ENCODE results near the gene ALDH1L2.
"Not testable (repeated sequence)": the region's sequence is repeated elsewhere in the genome, so short reads cannot be mapped to it uniquely, and the experiment has no call there.

ALDH1L2 gene

DNA sequence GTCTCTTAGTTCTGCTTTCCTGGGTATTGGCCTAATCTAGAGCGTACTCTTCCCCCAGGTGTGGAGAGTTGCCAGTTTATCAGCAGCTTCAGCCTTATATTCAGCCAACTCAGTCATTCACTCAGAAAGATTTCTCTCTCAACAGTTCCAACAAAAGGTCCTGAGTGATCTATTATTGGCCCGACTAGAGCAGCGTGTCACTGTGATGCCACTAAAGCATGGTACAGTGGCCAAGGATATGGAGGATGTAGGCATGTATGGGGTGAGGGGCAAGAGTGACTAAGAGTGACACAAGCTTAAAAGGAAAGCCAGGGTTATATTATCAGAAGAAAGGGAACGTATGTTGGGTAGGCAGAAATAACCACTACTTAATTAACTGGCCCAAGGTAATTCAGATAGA, 93.3 kb downstream of the ALDH1L2 start:
- no peaks in the 10 kb centered on the region for H3K9me3 ChIP-seq (ENCODE audit: severe bottlenecking)
- H3K27ac ChIP-seq: no peak overlapping the region
- H3K36me3 ChIP-seq: peaks cover 50% of the 10 kb centered on the region
- DNase-seq: no peak
- TF ChIP-seq CTCF (IDR thresholded peaks at IDR 0.05; ENCODE audit: low read depth, low read length): no peak
- no peaks in the 10 kb centered on the region for H3K27me3 ChIP-seq (ENCODE audit: insufficient read depth, low read depth, severe bottlenecking)
- no peak overlapping the region for H3K4me3 ChIP-seq (ENCODE audit: low read depth, low read length)

DNA sequence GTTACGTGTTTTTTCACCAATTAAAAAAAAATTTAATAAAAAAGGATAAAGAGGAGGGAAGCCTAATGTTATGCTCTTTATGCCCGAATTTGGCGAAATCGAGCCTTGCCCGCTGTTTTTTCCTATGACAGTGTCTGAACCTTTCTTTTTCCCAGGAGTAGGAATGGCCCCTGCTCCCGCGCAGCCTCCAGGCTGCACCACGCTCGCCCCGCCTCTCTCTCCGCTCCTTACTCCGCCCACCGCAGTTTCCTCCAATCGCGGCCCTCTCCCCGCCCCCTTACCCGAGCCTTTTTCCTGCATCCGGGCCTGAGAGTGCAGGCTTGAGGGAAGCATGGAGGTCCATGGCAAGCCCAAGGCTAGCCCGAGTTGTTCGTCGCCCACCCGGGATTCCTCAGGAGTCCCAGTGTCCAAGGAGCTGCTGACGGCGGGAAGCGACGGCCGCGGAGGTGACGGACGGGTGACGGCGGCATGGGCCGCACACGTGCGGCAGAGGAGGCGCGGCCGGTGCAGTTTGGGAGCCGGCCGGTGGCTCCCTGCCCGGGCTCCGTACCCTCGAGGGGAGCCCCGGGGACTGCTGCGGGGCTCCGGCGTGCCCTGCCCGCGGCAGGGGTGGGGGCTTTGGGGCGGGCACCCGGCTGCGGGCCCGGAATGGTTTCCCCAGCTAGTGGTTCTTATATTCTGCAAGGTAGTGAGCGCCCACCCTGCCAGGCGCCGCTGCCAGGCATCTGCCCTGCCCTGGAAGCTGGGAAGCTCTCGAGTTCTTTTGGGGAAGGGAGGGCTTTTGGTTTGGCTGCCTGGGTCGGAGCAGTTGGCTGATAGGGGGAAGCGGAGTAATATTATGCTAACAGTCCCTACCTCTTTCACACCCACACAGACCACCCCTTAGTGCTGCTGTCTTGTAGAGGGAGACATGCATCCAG, 98.0 kb downstream of the ALDH1L2 start, which contains the start of gene NOPCHAP1:
NOPCHAP1 (plus strand) TSS at position 295 of the 920 bp plus-strand sequence; CDS start at position 332, 37 bp downstream.
- DNase-seq: peak; percentile 95
- H3K27me3 ChIP-seq (ENCODE audit: insufficient read depth, low read depth, severe bottlenecking): no peaks in the 10 kb centered on the region
- H3K27ac ChIP-seq: peak within 1 kb of the TSS; percentile 61
- no peak for TF ChIP-seq CTCF (IDR thresholded peaks at IDR 0.05; ENCODE audit: low read depth, low read length)
- no peaks in the 10 kb centered on the region for H3K9me3 ChIP-seq (ENCODE audit: severe bottlenecking)
- peak within 1 kb of the TSS; percentile 87 for H3K4me3 ChIP-seq (ENCODE audit: low read depth, low read length)
- peaks cover 17% of the 10 kb centered on the region for H3K36me3 ChIP-seq

DNA sequence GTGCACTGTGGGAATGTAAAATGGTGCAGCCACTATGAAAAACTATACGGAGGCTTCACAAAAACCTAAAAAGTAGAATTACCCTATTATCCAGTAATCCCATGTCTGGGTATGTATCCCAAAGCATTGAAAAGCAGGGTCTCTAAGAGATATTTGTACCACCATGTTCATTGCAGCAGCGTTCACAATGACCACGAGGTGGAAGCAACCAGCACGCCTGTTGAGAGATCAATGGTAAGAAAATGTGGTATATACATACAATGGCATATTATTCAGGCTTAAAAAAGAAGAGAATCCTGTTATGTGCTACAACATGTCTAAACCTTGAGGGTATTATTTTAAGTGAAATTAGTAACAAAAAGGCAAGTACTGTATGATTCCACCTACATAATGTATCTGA, 99.1 kb downstream of the ALDH1L2 start:
- H3K9me3 ChIP-seq (ENCODE audit: severe bottlenecking): no peaks in the 10 kb centered on the region
- H3K36me3 ChIP-seq: peaks cover 13% of the 10 kb centered on the region
- H3K4me3 ChIP-seq (ENCODE audit: low read depth, low read length): no peak overlapping the region
- no peak overlapping the region; the same call in 1 of the 2 replicates for H3K27ac ChIP-seq
- no peak for DNase-seq
- no peak for TF ChIP-seq CTCF (IDR thresholded peaks at IDR 0.05; ENCODE audit: low read depth, low read length)
- H3K27me3 ChIP-seq (ENCODE audit: insufficient read depth, low read depth, severe bottlenecking): no peaks in the 10 kb centered on the region

GRCh38 chr12:104977688-104978087, 106.6 kb downstream of the ALDH1L2 start:
- H3K4me3 ChIP-seq (ENCODE audit: low read depth, low read length); H3K9me3 ChIP-seq (ENCODE audit: severe bottlenecking); H3K27me3 ChIP-seq (ENCODE audit: insufficient read depth, low read depth, severe bottlenecking); DNase-seq; H3K27ac ChIP-seq; H3K36me3 ChIP-seq: not testable (repeated sequence)

GRCh38 chr12:104976703-104977102, 107.6 kb downstream of the ALDH1L2 start:
- Histone ChIP-seq H3K9me3 (ENCODE audit: severe bottlenecking) (no peaks in the 10 kb centered on the region), H3K27ac (no peak overlapping the region), H3K4me3 (ENCODE audit: low read depth, low read length) (no peak overlapping the region), H3K27me3 (ENCODE audit: insufficient read depth, low read depth, severe bottlenecking) (no peaks in the 10 kb centered on the region), H3K36me3 (no peaks in the 10 kb centered on the region)
- no peak for DNase-seq
- no peak for TF ChIP-seq CTCF (IDR thresholded peaks at IDR 0.05; ENCODE audit: low read depth, low read length)

- H3K27me3 ChIP-seq (ENCODE audit: insufficient read depth, low read depth, severe bottlenecking): no peaks in the 10 kb centered on the region
- H3K4me3 ChIP-seq (ENCODE audit: low read depth, low read length): no peak overlapping the region
- no peak for DNase-seq
- no peak for TF ChIP-seq CTCF (IDR thresholded peaks at IDR 0.05; ENCODE audit: low read depth, low read length)
- H3K9me3 ChIP-seq (ENCODE audit: severe bottlenecking): no peaks in the 10 kb centered on the region
- H3K36me3 ChIP-seq: no peaks in the 10 kb centered on the region
- H3K27ac ChIP-seq: no peak overlapping the region
These were observed 108.5 kb downstream of the ALDH1L2 start for GRCh38 chr12:104975587-104976343.
